Medulla oblongata (tissue), 1 donor: ENCODE results near the gene TXNDC17.
"Not testable (repeated sequence)": the region's sequence is repeated elsewhere in the genome, so short reads cannot be mapped to it uniquely, and the experiment has no call there.

Experiments used
- DNase-seq: peaks from one replicate; pipeline ENCODE4 v3.0.0-alpha.2; 2015; ENCODE audit errors: extremely low spot score

Gene TXNDC17

DNA sequence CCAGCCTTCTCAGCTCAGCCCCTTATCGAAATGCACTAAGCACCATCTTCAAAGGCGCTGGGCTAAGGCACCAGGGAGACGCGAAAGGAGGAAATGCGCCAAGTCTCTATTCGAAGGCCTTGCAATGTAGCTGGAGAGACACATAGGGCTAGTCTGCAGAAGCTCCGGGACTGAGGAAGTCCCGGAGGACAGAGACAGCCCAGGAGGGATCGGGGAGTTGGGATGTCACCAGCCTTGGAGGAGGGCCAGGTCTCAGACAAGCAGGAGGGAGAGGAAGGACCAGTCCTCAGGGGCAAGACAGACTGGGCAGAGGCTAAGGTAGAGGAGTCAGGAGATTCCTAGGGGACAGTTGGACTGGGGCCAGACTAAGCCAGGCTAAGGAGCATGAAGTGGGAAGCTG, 19.2 kb downstream of the TXNDC17 start:
- DNase-seq = peak; percentile 12

DNA sequence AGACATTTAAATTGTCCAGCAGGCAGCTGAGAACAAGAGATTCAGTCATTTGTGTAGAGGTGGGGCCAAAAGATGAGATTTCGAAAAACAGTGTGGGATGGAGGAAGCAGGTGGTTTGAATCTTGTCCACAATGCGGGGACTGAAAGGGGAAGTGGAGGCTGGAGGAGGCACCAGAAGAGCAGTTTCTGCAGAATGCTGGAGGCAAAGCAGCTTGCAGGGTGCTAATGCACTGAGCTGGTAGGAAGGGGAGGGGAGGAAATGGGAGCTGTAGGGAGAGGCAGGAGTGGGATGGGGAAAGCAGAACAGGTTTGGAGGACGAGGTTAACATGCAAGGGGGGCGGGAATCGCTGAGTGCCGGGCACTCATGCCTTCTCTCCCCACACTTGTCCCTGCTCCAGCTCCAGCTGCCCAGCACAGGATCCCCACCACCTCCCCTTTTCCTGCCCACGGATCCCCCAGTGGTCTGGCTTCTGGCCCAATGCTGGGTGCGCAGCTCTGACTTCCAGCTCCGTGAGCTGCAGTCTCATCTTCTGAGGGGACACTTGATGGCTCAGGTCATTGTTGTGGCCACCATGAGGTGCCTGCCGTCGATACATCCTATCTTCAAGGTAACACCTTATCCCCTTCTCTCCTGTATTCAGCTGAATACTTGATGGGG, 20.1 kb downstream of the TXNDC17 start:
- peak; percentile 65 for DNase-seq

GRCh38 chr17:6661464-6661848, 20.6 kb downstream of the TXNDC17 start:
- no peak for DNase-seq

- not testable (repeated sequence) for DNase-seq
Measured at GRCh38 chr17:6663200-6663599, 22.3 kb downstream of the TXNDC17 start.

GRCh38 chr17:6666077-6666521, 25.2 kb downstream of the TXNDC17 start:
- peak; percentile 90 for DNase-seq

DNA sequence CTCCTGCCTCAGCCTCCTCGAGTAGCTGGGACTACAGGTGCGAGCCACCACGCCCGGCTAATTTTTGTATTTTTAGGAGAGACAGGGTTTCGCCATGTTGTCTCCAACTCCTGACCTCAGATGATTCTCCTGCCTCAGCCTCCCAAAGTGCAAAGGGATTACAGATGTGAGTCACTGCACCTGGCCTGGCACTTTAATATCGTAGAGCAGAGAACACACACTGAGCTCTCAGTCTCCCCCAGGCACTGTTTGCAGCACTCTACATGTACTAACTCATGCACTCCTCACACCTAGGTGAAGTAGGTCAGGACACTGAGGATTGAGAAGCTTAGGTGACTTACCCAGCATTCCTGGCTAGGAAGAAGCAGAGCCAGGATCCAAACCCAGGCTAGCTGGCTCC, 25.7 kb downstream of the TXNDC17 start:
- DNase-seq = no peak

- no peak for DNase-seq
Measured at GRCh38 chr17:6667516-6667915, 26.7 kb downstream of the TXNDC17 start.

- no peak for DNase-seq
Measured at GRCh38 chr17:6668219-6668618, 27.4 kb downstream of the TXNDC17 start.

GRCh38 chr17:6668727-6669425, 28.0 kb downstream of the TXNDC17 start:
- no peak for DNase-seq

GRCh38 chr17:6669479-6670212, 28.8 kb downstream of the TXNDC17 start:
- no peak for DNase-seq

- no peak for DNase-seq
Measured at GRCh38 chr17:6670571-6670970, 29.7 kb downstream of the TXNDC17 start.

GRCh38 chr17:6670999-6671398, 30.1 kb downstream of the TXNDC17 start:
- no peak for DNase-seq

DNA sequence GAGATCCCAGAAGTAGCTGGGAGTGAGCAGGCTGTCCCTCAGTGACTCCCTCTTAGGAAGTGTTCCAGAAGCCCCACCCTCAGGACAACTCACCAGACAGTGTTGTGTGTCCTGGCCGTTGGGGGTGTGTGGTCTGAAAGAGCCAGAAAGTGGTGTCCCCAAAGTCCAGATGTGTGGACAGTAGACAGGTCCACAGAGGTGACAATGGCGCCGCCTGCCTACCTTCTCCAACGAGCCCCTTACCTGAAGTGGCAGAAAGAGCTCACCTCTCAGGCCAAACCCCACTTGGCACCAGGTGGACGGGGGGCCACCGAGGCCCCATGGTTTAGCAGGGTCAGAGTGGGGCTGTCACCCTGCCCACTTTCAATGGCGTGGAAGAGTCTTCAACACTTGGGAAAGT, 30.6 kb downstream of the TXNDC17 start:
- no peak for DNase-seq

DNA sequence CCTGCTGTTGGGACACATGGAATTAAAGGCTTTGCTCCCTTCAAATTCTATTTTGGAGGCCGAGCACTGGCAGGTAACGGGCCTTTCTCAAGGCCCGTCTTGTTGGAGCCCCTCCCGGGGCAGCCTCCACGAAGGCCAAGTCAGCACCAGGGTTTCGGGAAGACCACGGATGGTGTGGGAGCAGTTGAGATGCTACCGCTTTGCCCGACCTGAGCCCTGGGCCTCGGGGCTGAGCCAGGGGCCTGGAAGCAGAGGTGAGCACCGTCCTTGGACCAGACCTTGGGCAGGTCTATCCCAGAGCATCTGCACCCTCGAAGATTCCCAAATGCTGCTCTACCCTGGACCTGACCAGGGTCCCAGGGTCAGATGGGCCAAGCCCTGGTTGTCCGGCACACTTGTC, 33.7 kb downstream of the TXNDC17 start:
- DNase-seq = no peak

- DNase-seq = no peak
Measured at GRCh38 chr17:6675201-6675825, 34.5 kb downstream of the TXNDC17 start.

GRCh38 chr17:6676802-6677157, 35.9 kb downstream of the TXNDC17 start:
- no peak for DNase-seq

GRCh38 chr17:6677158-6677831, 36.4 kb downstream of the TXNDC17 start:
- DNase-seq = no peak

DNA sequence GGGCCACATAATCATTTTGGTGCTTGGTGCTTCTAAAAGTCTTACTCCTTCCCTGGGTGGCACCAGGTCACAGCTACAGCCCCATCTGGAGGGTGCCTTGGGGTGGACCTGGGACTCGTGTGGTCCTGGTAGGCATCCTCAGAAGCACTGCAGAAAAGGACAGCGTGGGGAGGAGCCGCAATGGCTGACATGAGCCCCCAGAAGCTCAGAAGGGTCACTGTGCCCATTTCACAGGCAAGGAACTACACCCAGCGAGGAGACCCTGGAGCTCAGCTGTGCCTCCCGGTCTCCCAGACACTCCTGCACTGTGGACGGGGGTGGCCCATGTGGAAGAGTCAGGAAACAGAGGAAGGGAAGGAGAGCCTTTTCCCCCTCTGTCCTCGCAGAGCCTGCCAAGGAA, 37.1 kb downstream of the TXNDC17 start:
- no peak for DNase-seq

GRCh38 chr17:6679241-6679640, 38.4 kb downstream of the TXNDC17 start:
- DNase-seq = no peak

DNA sequence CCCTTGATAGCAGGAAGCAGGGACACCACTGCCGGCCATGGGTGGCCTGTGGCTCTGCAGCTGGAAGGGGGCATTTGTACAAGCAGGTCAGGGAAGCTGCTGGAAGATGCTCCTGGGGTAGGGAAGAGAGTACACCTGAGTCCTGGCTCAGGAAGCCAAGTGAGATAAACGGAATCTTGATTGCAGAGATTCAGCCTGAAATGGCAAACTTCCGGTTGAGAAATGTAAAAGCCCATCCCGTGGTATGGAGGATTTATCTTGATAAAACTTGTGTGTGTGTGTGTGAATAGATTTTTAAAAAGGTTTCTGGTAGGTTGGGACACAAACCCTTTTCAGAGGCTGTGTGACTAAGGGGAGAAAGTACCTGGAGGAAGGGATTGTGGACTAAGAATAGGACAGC, 40.3 kb downstream of the TXNDC17 start:
- DNase-seq = no peak

DNA sequence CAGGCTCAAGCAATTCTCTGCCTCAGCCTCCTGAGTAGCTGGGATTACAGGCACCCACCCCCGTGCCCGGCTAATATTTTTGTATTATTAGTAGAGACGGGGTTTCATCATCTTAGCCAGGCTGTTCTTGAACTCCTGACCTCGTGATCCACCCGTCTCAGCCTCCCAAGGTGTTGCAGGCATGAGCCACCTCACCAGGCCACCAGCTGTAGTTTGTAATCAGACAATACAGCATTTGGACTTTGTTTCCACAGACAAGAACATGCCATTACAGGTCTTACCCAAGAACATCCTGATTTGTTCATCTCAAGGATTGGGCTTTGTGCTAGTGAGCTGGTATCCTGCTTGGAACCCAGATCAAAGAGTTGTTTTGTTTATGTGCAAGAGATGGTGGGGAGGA, 40.8 kb downstream of the TXNDC17 start:
- no peak for DNase-seq

DNA sequence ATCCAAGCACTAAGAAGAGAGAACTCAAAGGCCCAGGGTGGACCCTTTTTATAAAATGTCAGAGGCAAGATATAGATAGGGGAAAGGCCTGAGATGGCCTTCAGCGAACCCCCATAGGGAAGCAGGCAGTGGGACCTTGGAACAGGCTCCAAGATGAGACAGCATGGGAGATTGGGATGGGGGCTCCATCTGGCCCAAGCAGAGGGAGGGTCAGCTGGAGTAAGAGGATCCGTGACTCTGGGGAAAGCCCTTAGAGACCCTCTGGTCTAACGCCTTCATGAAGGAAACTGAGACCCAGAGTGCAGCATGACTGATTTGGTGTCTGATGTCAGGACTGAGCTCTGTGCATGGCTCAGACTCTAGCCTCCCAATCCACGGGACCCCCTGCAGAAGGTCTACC, 41.5 kb downstream of the TXNDC17 start:
- no peak for DNase-seq
